ENCODE measurements around the gene ATP2C2. TPM values are rescaled to one million over a fixed set of nuclear protein-coding genes. Genes with fewer than 3 reads are reported as not detected.
"Not testable (repeated sequence)": the region's sequence is repeated elsewhere in the genome, so short reads cannot be mapped to it uniquely, and the experiment has no call there.

ATP2C2 gene
- total RNA-seq, 1 donor from 2014 or later = under 0.01 TPM

DNA sequence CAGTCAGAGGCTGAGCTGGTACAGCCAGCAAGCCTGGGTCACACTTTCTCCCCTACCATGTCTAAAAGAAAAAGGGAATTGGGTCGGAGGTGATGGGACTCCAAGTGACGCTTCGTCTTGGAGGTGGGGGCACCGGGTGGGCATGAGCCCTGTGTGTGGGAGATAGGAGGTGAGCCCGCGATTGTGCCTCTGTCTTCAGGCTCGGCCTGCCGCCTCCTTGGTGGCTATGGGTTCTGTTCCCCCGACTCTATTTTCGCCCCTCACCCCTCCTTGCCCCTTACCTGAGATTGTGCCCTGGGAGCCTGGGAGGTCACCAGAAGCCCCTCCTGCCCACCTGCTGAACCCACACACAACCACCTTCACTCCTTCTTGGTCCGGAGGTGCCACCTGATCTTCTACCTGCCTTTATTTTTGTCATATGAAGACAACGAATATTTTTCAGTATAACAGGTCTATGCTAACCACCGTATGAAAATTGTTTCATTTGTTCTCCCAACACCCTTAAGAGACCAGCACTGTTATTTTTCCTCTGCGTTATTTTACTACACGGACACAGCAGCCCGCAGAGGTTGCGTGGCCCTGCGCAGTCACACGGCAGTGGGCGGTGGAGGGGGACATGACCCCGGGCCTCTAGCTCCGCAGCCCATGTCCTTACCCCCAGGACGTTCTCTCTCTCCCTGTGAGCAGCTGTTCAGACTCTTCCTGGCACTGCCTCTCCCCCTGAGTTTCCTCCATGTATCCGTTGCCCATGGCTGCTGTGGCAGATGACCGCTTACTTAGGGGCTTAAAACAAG is 49.9 kb downstream of the ATP2C2 start:
- no peak for DNase-seq (ENCODE audit: low read depth in 2 of 2)

DNA sequence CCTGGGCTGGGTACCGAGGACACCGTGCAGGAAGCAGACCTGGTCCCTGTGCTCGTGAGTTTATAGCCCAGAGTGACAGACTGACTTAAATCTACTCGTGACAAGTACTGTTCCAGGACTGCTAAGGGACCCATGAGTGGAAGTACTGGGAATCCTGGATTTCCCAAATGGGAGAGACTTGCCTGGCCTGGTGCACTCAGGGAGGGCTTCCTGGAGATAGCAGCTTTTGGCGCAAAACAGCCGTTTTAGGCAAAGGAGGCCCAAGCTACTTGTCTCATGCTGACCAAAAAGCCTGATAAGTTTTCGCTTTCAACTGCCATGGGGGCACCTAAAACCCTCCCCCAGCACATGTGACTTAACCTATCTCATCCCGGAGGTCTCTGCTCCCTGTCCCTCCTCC is 51.4 kb downstream of the ATP2C2 start:
- no peak for DNase-seq (ENCODE audit: low read depth in 2 of 2)

DNA sequence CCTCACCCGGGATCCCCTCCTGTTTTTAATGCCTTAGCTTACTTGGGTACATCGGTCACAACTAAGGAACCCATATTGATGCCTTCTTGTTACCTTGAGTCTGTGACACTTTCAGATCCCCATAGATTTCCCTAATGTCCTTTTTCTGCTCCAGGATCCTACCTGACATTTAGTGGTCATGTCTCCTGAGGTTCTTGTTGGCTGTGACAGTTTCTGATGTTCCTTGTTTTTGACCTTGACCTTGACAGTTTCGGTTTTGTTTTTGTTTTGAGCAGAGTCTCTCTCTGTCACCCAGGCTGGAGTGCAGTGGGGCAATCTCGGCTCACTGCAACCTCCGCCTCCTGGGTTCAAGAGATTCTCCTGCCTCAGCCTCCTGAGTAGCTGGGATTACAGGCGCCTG is 52.2 kb downstream of the ATP2C2 start:
- not testable (repeated sequence) for DNase-seq (ENCODE audit: low read depth in 2 of 2)

DNA sequence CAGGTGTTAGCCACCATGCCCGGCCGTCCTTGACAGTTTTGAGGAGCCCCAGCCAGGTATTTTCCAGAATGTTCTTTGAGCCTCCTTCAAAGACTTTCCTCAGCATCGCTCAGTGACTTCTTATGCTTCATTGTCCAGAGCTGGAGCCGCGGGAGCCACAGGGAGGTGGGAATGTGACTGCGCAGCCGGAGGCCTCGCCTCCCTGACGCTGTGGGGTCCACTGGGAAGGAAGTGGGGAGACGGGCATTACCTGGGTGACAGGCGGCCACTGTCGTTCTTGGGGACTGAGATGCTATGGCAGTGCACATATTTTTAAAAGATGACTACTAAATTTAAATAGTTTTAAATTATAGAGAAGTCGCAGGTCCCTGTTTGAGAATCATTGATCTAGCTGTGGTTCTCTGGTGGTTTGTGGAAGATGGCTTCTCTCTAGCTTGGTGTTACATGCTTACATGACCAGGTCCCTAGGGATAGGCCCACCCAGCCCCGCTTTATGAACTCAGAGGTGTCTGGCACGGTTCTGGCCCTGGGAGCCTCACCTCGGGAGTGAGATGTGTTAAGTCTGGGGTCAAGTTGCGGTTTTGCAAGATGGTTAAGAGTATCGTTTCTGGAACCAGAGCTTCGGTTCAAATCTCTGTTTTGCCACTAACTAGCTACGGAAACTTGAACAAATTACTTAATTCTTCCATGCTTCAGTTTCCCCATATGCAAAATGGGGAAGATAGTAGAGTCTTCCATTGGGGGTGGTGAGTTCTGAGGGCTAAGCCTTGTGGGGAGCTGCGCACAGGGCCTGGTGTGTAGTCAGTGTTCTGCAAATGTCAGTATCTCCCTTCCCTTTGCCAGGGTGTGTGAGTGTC is 53.0 kb downstream of the ATP2C2 start:
- no peak for DNase-seq (ENCODE audit: low read depth in 2 of 2)

DNA sequence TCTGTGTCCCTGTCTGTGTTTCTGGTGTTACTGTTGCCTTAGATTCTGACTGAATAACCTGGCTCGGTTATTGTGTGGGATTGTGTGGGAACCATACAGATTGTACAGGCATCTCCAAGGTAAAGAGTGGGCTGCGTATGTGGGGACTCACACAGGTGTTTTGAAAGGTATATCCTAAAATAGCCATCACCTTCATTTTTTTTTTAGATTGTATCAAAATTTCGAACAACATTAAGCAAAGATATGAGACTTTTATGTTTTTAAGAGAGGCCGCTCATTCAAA is 53.5 kb downstream of the ATP2C2 start:
- DNase-seq (ENCODE audit: low read depth in 2 of 2) = no peak

DNA sequence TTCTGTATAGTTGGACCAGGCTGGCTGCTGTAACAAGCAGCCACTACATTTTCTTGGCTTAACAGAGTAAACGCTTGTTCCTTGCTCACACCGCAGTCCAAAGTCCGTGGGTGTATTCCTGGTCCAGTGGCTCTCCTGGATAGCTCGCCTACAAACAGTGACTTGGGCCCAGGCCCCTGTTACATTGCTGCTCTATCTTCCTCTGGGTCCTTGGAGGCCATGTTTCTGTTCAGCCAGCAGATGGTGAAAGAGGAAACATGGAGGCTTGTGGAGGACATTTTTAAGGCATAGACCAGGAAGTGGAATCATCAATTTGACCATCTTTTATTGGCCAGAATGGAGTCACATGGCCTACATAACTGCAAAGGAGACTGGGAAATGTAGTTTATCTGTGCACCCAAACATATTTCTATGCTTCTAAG is 55.1 kb downstream of the ATP2C2 start:
- DNase-seq (ENCODE audit: low read depth in 2 of 2) = peak; percentile 40 to 53

DNA sequence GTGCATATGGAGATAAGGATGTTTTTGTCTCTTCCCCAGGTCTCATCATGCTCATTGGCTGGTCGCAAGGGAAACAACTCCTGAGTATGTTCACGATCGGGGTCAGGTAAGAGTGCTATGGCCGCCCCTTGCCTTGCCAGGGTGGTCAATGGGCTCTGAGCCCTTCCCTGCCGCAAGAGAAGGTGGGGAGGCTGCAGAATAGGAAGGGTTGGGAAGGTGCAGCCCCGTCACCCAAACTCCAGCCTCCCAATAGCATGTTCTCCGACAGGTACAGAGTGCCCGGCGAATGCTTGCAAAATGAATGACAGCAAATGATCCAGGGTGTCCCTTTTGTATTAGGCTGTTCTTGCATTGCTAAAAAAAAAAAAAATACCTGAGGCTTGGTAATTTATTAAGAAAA is 57.4 kb downstream of the ATP2C2 start:
- no peak for DNase-seq (ENCODE audit: low read depth in 2 of 2)

DNA sequence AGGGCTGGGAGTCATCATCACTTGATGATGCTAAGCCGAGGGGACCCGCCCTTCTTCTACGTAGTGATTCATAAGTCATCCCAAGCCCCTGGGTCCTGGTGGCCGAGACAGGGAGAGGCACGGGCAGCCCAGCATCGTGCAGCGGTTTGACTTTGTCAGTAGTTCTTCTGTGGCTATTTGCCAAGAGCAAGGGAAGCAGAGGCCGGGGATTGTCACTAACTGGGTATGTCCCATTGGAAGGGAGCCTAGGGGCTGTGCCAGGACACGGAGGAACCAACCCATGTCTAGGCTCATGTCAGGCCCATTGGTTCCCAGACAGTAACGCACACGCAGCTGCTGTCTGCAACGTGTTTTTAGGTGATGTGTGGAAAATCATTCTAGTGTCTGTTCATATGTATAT is 58.5 kb downstream of the ATP2C2 start:
- no peak for DNase-seq (ENCODE audit: low read depth in 2 of 2)

DNA sequence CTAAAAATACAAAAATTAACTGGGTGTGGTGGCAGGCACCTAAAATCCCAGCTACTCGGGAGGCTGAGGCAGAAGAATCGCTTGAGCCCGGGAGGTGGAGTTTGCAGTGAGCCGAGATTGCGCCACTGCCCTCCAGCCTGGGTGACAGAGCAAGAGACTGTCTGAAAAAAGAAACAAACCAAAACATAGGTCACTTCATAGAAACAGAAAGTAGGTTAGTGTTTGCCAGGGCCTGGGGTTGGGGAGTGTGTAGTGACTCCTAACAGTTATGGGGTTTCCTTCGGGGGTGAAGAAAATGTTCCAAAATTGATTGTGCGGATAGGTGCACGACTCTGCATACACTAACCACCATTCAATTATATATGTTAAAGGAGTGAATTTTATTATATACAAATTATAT is 59.2 kb downstream of the ATP2C2 start:
- no peak for DNase-seq (ENCODE audit: low read depth in 2 of 2)

DNA sequence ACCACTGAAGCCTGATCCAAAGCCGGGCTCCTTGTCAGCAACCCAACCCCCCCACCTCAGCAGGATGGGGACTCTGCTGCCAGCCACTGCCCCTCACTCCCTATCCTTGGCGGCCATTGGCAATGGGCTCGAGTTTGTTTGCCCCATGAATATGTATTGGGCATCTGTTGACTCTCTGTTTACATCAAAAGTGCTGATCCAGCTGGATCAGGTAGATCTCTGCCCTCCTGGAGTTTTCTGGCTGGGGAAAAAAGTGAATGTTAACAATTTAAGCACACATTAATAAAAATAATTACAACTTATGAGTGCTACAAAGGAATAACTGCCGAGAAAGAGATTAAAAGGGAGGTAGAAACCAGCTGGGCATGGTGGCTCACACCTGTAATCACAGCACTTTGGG is 62.5 kb downstream of the ATP2C2 start:
- DNase-seq (ENCODE audit: low read depth in 2 of 2) = no peak

DNA sequence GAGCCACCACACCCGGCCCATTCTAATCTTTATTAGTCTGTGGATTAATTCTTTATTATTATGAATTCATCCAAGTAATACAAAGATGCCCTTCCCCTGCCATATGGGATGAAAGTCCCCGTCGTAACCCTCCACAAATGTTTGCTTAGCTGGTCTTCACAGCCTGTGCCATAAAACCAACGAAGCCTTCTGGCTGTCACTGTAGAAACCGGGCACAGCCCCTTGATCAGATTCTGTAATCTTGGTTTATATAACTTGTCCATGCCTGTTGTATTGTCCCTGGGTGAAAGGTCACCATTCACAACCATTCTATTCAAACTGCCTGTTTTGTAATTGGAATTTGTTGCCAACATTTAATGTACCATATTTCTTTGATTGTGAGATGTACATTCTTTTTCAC is 66.5 kb downstream of the ATP2C2 start:
- peak in 1 of 2 donors; percentile 6 for DNase-seq (ENCODE audit: low read depth in 2 of 2)

DNA sequence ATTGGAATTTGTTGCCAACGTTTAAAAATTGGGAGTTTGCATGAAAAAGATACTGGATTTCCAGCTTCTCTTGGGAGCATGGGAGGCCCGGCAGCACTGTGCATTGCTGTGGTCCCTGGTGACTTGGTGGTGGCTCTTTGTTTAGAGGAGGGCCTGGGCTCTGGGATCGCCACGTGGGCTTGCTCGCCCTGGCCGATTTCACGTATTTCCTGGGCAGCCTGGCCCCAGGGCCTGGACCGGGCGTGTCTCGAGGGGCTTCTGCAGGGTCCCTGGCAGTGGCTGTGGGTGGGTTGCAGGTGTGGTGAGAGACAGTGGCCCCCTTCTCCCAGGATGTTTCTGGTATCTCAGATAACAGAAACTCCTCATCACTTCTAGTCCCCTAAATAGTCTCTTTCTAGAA is 67.9 kb downstream of the ATP2C2 start:
- DNase-seq (ENCODE audit: low read depth in 2 of 2) = no peak

DNA sequence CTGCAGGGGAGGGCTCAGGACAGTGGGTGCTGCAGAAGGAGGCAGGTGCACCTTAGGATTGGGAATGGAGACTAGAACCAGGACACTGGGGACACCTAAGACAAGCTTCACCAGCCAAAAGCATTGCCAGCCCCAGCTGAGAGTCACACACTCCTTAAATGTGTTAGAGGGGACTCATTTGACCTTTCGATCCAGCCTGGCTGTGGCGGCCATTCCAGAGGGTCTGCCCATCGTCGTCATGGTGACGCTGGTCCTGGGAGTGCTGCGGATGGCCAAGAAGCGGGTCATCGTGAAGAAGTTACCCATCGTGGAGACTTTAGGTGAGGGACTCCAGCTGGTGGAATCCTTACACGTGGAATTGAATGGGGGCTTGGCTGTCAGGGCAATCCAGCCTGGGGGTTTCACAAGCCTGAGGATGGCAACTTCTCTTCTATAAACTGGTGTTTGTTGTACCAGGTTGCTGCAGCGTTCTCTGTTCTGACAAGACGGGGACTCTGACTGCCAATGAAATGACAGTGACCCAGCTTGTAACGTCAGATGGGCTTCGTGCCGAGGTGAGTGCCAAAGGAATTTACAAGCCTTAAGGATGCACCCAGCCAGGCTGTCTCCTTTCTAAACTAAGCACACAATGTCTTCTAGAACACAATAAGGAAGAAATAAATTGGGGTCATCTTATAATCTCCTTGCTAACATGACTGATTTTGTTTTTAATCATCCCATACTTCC is 70.8 kb downstream of the ATP2C2 start:
- DNase-seq (ENCODE audit: low read depth in 2 of 2) = no peak

DNA sequence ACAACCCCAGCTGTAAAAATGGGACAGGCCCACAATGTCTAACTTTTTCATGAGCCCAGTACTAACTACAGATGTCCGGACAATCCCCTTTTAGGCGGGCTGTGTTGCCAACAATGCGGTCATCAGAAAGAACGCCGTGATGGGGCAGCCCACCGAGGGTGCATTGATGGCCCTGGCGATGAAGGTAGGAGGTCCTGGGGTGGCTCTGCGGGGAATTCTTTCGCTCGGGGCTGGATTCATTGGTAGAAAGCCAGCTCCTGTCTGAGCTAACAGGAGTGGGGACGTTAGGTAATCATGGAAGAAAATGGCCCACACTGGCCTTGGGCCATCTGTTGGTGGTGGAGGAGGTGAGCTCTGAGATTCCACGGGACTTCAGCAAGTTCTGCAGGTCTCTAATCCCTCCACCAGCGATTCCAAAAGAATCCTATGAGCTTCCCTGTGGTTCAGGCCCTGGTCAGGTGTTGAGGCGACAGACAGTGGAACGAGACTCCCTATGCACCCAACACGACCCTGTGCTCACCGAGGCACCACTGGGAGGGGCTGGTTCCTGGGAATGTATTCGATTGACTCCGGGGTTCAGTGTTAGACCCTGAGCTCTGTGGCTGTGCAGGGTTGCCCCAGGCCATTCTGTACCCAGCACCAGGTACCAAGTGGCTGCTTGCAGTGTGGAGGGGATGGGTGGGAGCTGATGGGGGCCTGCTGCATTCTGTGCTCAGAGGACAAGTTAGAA is 74.2 kb downstream of the ATP2C2 start:
- DNase-seq (ENCODE audit: low read depth in 2 of 2) = no peak

DNA sequence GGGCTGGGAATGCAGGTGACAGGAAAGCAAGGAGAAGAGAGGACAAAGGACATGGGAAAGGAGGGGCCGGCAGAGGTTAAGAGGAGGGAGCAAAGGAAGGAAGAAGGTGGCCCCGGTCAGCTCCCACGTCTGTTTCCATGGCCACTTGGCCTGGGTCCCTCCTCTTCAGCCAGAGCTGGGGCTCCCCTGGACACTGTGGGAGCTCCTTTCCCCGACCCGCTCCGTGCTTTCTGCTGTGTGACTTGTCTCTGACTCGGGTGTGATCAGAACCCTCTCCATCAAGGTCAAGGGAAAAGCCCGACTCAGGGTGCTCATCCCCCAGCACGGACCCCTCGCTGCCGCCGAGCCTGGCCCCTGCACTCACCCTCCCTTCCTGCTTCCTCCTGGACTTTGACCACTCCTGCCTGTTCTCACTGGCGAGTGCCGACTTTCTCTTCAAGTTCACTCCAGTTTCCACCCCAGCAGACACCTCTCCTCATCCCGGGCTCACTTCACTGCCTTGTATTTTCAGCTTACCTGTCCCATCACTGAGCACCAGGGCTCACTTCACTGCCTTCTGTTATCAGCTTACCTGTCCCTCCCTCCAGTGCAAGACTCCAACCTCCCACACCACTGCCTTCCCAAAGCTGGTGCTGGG is 74.9 kb downstream of the ATP2C2 start:
- no peak for DNase-seq (ENCODE audit: low read depth in 2 of 2)

DNA sequence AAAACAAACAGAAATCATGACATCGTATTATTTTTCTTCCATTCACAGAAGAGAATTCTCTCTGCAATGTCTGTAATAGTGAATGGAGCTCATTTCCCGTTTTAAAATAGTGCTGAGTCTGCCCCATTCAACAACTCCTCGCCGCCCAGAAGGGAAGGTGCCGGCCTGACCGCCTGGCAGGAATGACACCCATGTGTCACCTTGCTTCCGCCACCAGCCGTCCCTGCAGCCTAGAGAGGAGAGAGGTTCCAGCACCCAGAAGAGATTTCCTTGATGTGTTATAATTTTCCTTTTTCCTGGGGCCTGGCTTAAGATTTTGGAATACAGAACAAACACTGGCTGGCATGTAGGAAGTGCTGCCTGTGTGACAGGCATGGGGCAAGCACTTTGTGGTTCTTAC is 76.1 kb downstream of the ATP2C2 start:
- no peak for DNase-seq (ENCODE audit: low read depth in 2 of 2)

DNA sequence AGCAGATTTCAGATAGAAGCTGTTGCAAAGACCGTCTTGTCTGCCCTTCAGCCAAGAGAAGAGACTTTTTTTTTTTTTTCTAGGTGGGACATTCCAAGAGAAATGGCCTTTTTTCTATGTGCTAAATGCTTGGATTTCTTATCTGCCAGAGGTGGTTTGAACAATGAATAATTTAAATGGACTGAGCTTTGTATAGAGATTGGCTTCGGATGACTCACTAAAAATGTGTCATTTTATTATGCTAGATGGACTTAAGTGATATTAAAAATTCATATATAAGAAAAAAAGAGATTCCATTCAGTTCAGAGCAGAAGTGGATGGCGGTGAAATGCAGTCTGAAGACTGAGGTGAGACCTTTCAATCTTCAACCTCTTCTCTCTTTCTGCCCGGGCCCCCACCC is 77.7 kb downstream of the ATP2C2 start:
- DNase-seq (ENCODE audit: low read depth in 2 of 2) = no peak

DNA sequence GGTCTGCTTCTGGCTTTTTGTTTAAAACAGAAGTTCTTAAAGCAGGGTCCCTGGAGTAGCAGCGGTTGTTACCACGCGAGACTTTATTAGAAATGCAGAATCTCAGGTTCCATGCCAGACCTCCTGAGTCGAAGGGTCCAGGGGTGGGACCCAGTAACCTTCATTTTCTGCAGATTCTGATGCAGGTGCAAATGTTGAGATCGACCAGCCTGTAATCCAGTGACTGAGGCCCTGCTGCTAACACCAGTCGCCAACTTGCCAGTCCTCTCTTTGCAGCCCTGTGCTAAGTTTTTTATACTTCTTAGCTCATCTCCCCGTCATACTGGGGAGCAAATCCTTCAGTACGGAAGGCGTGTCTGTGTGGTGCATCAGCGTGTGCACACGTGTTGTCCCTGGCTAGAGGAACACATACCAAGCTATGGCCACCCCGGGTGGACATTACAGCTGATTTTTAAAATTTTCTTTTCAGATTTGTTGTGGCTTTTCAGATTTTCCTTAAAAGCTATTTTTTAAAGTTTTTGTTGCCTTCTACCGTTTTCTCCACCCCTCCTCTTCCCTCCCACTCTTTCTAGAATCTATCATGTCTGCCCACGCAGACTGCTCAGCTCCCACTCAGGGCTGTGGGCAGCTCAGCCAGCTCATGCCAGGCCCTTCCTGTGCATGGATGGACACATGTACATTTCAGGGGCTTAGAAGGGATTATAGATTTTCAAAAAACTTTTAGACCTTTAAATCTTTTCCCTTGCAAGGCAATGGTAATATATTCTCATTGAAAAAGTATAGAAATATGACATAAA is 78.5 kb downstream of the ATP2C2 start:
- DNase-seq (ENCODE audit: low read depth in 2 of 2) = no peak

DNA sequence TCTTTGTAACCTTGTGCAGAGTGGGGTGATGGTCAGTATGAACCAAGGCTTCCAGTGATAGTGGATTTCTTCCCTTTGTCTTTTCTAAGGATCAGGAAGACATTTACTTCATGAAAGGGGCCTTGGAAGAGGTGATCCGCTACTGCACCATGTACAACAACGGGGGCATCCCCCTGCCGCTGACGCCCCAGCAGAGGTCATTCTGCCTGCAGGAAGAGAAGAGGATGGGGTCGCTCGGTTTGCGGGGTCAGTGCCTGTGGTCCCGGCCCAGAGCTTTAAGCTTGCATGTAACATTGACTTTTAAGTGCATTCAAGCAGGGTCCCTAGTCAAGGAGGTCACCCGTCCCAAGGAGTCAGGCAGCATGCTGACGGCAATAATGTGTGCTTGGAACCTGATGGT is 80.1 kb downstream of the ATP2C2 start:
- DNase-seq (ENCODE audit: low read depth in 2 of 2) = no peak
